ENCODE measurements around the gene PDE4D. TPM values are rescaled to one million over a fixed set of nuclear protein-coding genes. Genes with fewer than 3 reads are reported as not detected.
"Not testable (repeated sequence)": the region's sequence is repeated elsewhere in the genome, so short reads cannot be mapped to it uniquely, and the experiment has no call there.

The PDE4D gene
- total RNA-seq, 1 donor from 2014 or later, result 44.8 TPM

DNA sequence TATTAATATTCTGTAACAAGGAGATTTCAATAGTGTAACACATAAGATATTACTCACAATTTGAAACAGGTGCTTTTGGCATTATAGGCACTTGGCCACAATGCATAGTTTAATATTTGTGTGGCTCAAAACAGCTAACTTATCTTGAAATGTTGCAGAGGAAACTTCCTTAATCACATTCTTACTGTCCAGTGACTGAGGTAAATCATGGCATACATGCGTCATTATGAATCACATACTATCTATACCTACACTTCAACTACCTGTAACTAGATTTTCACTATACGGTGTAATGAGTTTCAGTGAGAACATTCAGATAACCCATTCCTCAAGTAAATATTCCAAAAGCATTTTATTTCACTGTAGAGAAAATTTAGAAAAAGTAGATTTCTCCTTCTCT, 218.8 kb downstream of the PDE4D start:
- intact Hi-C loops (cut with DNase I), result loop anchor here (5.0 to 10.0 kb wide), 3 partner anchors 123 to 480 kb away; no protein-coding TSS in a partner anchor
- Histone ChIP-seq H3K4me1 (no peaks in the 10 kb centered on the region), H3K27ac (no peak overlapping the region), H3K9me3 (no peaks in the 10 kb centered on the region), H3K27me3 (no peaks in the 10 kb centered on the region), H3K4me3 (no peak overlapping the region), H3K36me3 (no peaks in the 10 kb centered on the region)
- no peak for TF ChIP-seq CTCF (IDR thresholded peaks at IDR 0.05)
- no peak for DNase-seq (ENCODE audit: low spot score in 2 of 2)

GRCh38 chr5:59673438-59674058, 220.0 kb downstream of the PDE4D start:
- no peaks in the 10 kb centered on the region for H3K36me3 ChIP-seq
- H3K9me3 ChIP-seq, result no peaks in the 10 kb centered on the region
- H3K27me3 ChIP-seq, result no peaks in the 10 kb centered on the region
- no peak overlapping the region for H3K4me3 ChIP-seq
- H3K27ac ChIP-seq, result no peak overlapping the region
- TF ChIP-seq CTCF (IDR thresholded peaks at IDR 0.05), result peak; percentile 55 to 86 (median 81)
- intact Hi-C loops (cut with DNase I), result loop anchor here (2.0 to 10.0 kb wide), 3 partner anchors 166 to 479 kb away; no protein-coding TSS in a partner anchor
- DNase-seq (ENCODE audit: low spot score in 2 of 2), result no peak
- no peaks in the 10 kb centered on the region for H3K4me1 ChIP-seq

- intact Hi-C loops (cut with DNase I), result no loop called here
- Histone ChIP-seq H3K9me3 (no peaks in the 10 kb centered on the region), H3K36me3 (no peaks in the 10 kb centered on the region), H3K27me3 (no peaks in the 10 kb centered on the region), H3K4me1 (peaks cover 0 to 4% of the 10 kb centered on the region in 2 donors), H3K4me3 (no peak overlapping the region), H3K27ac (no peak overlapping the region)
- no peak for DNase-seq (ENCODE audit: low spot score in 2 of 2)
- no peak for TF ChIP-seq CTCF (IDR thresholded peaks at IDR 0.05)
Observed at GRCh38 chr5:59666440-59667068, 227.0 kb downstream of the PDE4D start.

DNA sequence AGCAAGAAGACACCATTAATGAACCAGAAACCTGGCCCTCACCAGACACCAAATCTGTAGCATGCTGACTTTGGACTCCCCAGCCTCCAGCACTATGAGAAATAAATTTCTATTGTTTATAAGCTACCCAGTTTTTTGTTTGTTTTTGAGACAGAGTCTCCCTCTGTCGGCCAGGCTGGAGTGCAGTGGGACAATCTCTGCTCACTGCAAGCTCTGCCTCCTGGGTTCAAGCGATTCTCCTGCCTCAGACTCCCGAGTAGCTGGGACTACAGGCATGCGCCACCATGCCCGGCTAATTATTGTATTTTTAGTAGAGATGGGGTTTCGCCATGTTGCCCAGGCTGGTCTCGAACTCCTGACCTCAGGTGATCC, 227.7 kb downstream of the PDE4D start:
- H3K36me3 ChIP-seq; H3K27me3 ChIP-seq; H3K4me3 ChIP-seq; intact Hi-C loops (cut with DNase I); H3K4me1 ChIP-seq; DNase-seq (ENCODE audit: low spot score in 2 of 2); H3K27ac ChIP-seq; H3K9me3 ChIP-seq: not testable (repeated sequence)

GRCh38 chr5:59665086-59665831, 228.3 kb downstream of the PDE4D start:
- TF ChIP-seq CTCF (IDR thresholded peaks at IDR 0.05), result no peak
- no peak for DNase-seq (ENCODE audit: low spot score in 2 of 2)
- Histone ChIP-seq H3K27me3 (no peaks in the 10 kb centered on the region), H3K9me3 (no peaks in the 10 kb centered on the region), H3K4me3 (no peak overlapping the region), H3K4me1 (peaks cover 0 to 9% of the 10 kb centered on the region in 2 donors), H3K36me3 (no peaks in the 10 kb centered on the region), H3K27ac (no peak overlapping the region)
- intact Hi-C loops (cut with DNase I), result no loop called here
